ENCODE results near the gene FAM131A. TPM values are rescaled to one million over a fixed set of nuclear protein-coding genes. Genes with fewer than 3 reads are reported as not detected.

Gene FAM131A
- total and polyA plus RNA-seq, 7 donors = 12.6 to 36.7 (median 28.0) TPM

- TF ChIP-seq CTCF (IDR thresholded peaks at IDR 0.05) (no peak), POLR2A (IDR thresholded peaks at IDR 0.05) (no peak), EP300 (IDR thresholded peaks at IDR 0.05) (no peak)
- no peak for DNase-seq
- intact Hi-C loops (cut with DNase I) = no loop called here
- H3K9me3 ChIP-seq = no peaks in the 10 kb centered on the region
- peaks cover 3 to 13% (median 6%) of the 10 kb centered on the region in 4 donors for H3K36me3 ChIP-seq
- peaks cover 0 to 25% (median 6%) of the 10 kb centered on the region in 4 donors for H3K4me1 ChIP-seq
- H3K4me3 ChIP-seq = no peak overlapping the region
- no peak overlapping the region for H3K27ac ChIP-seq
- WGBS, 2 donors = 94% methylated on average over 10 of the region's 10 CpGs
- H3K27me3 ChIP-seq = no peaks in the 10 kb centered on the region
These were observed 12.4 kb downstream of the FAM131A start for GRCh38 chr3:184349563-184350470.

GRCh38 chr3:184350618-184351017 is 13.2 kb downstream of the FAM131A start:
- DNase-seq = no peak
- intact Hi-C loops (cut with DNase I) = no loop called here
- TF ChIP-seq EP300 (IDR thresholded peaks at IDR 0.05) (no peak), POLR2A (IDR thresholded peaks at IDR 0.05) (no peak), POLR2AphosphoS5 (IDR thresholded peaks at IDR 0.05) (no peak), CTCF (IDR thresholded peaks at IDR 0.05) (no peak)
- Histone ChIP-seq H3K4me1 (peaks cover 0 to 20% (median 4%) of the 10 kb centered on the region in 4 donors), H3K27ac (no peak overlapping the region), H3K4me3 (no peak overlapping the region), H3K36me3 (peaks cover 0 to 9% (median 4%) of the 10 kb centered on the region in 4 donors), H3K9me3 (no peaks in the 10 kb centered on the region), H3K27me3 (no peaks in the 10 kb centered on the region)
- 96 to 97% methylated on average over 6 of the region's 6 CpGs for WGBS, 2 donors

- TF ChIP-seq CTCF (IDR thresholded peaks at IDR 0.05) (no peak), EP300 (IDR thresholded peaks at IDR 0.05) (no peak), POLR2AphosphoS5 (IDR thresholded peaks at IDR 0.05) (no peak), POLR2A (IDR thresholded peaks at IDR 0.05) (no peak)
- DNase-seq = no peak
- Histone ChIP-seq H3K4me1 (peaks cover 0 to 11% (median 2%) of the 10 kb centered on the region in 4 donors), H3K4me3 (no peak overlapping the region), H3K36me3 (peaks cover 0 to 18% (median 1%) of the 10 kb centered on the region in 4 donors), H3K27ac (no peak overlapping the region), H3K9me3 (no peaks in the 10 kb centered on the region), H3K27me3 (no peaks in the 10 kb centered on the region)
- 24 to 58% methylated on average over 9 of the region's 9 CpGs for WGBS, 2 donors
- intact Hi-C loops (cut with DNase I) = no loop called here
These were observed 14.2 kb downstream of the FAM131A start for GRCh38 chr3:184351511-184352148.

GRCh38 chr3:184352149-184352785 is 14.9 kb downstream of the FAM131A start:
- no peak for DNase-seq
- intact Hi-C loops (cut with DNase I) = no loop called here
- Histone ChIP-seq H3K4me3 (no peak overlapping the region), H3K9me3 (no peaks in the 10 kb centered on the region), H3K4me1 (peaks cover 0 to 11% (median 2%) of the 10 kb centered on the region in 4 donors), H3K27ac (no peak overlapping the region), H3K36me3 (peaks cover 0 to 23% (median 1%) of the 10 kb centered on the region in 4 donors), H3K27me3 (no peaks in the 10 kb centered on the region)
- no peak for TF ChIP-seq EP300 (IDR thresholded peaks at IDR 0.05)
- TF ChIP-seq CTCF (IDR thresholded peaks at IDR 0.05) = no peak
- TF ChIP-seq POLR2A (IDR thresholded peaks at IDR 0.05) = no peak
- TF ChIP-seq POLR2AphosphoS5 (IDR thresholded peaks at IDR 0.05) = no peak
- WGBS, 2 donors = 23 to 69% methylated on average over 15 of the region's 15 CpGs
